A549 (cell line): ENCODE measurements around the gene SBK2. TPM values are rescaled to one million over a fixed set of nuclear protein-coding genes. Genes with fewer than 3 reads are reported as not detected.

Experiments
- ATAC-seq, 2 experiments: fragments of 200-7000 bp in 1 of 2; fragments of >200 bp in 1 of 2; cut with Nextera tagmentation in 1 of 2; cut with Tn5 transposase in 1 of 2; 3 replicates each; pipeline versions ENCODE4 v1.8.0 to v1.9.1; 2018 to 2020; ENCODE audit warnings: mild to moderate bottlenecking in 1 of 2, moderate library complexity in 1 of 2
- CTCF ChIA-PET: fragments of 300-600 bp; sonication (Branson Sonifier 250); formaldehyde crosslinking; extraction: SDS; loops from one replicate; lab custom pipeline; 2021; ENCODE audit warnings: antibody characterized with exemption, inconsistent platforms; lab: Yijun Ruan, JAX
- POLR2A ChIA-PET: fragments of 350-600 bp; formaldehyde crosslinking; extraction: SDS; loops from one replicate; lab custom pipeline; 2021; ENCODE audit warnings: antibody characterized with exemption, inconsistent platforms; lab: Yijun Ruan, JAX
- DNase-seq, 2 experiments: peaks; one replicate each; pipeline versions ENCODE4 v3.0.0 to v3.0.0-alpha.2; 2011 to 2016; ENCODE audit warnings: low read depth in 1 of 2, low spot score in 1 of 2
- FAIRE-seq: peaks from 2 replicates; lab custom pipeline; 2011; peaks lifted over from hg19 to GRCh38; lab: Jason Lieb, UNC
- H3K27ac ChIP-seq, 2 experiments: fragments of >200 bp; sonication (Bioruptor Twin); formaldehyde crosslinking; 3 replicates each; pipeline ENCODE4 v1.5.1; 2016 to 2017
- H3K4me1 ChIP-seq: fragments of >200 bp; sonication (Bioruptor Twin); formaldehyde crosslinking; 3 replicates; pipeline ENCODE4 v1.6.1; 2016
- H3K4me2 ChIP-seq: fragments of >200 bp; sonication (Bioruptor Twin); formaldehyde crosslinking; 3 replicates; pipeline ENCODE4 v1.6.1; 2016
- H3K4me3 ChIP-seq: fragments of >200 bp; sonication (Bioruptor Twin); formaldehyde crosslinking; 3 replicates; pipeline ENCODE4 v1.5.1; 2016
- H3K9me3 ChIP-seq: fragments of >200 bp; sonication (Bioruptor Twin); formaldehyde crosslinking; 3 replicates; pipeline ENCODE4 v1.6.1; 2016
- BHLHE40 ChIP-seq: IDR thresholded peaks from 2 replicates; pipeline ENCODE4 v1.6.1; 2012; ENCODE audit warnings: low read depth, low read length, inconsistent platforms
- E2F6 ChIP-seq: IDR thresholded peaks from 2 replicates; pipeline ENCODE4 v1.6.1; 2012; ENCODE audit warnings: low read depth, borderline replicate concordance
- FOSB ChIP-seq: fragments of 250-450 bp; sonication (Bioruptor Pico); IDR thresholded peaks from 2 replicates; pipeline ENCODE4 v1.5.0; 2020; ENCODE audit warnings: mild to moderate bottlenecking, moderate library complexity
- FOXS1 ChIP-seq: fragments of 250-450 bp; sonication (Bioruptor Pico); IDR thresholded peaks from 2 replicates; pipeline ENCODE4 v1.5.0; 2020; ENCODE audit warnings: mild to moderate bottlenecking, moderate library complexity
- HEYL ChIP-seq: fragments of 250-450 bp; sonication (Bioruptor Pico); IDR thresholded peaks from 2 replicates; pipeline ENCODE4 v1.8.0; 2021; ENCODE audit warnings: mild to moderate bottlenecking, moderate library complexity
- HMGXB4 ChIP-seq: fragments of 250-450 bp; sonication (Bioruptor Pico); IDR thresholded peaks from 2 replicates; pipeline ENCODE4 v1.5.0; 2021; ENCODE audit warnings: mild to moderate bottlenecking, moderate library complexity, borderline replicate concordance
- HOXB5 ChIP-seq: fragments of 250-450 bp; sonication (Bioruptor Pico); IDR thresholded peaks from 2 replicates; pipeline ENCODE4 v1.5.0; 2020; ENCODE audit warnings: mild to moderate bottlenecking, moderate library complexity
- KDM1A ChIP-seq: fragments of 200-600 bp; sonication (generic); IDR thresholded peaks from 2 replicates; pipeline ENCODE4 v1.6.1; 2016; ENCODE audit warnings: low read depth, mild to moderate bottlenecking
- MYC ChIP-seq: IDR thresholded peaks from 2 replicates; pipeline ENCODE4 v1.6.1; 2012; ENCODE audit warnings: mild to moderate bottlenecking, inconsistent platforms, low read length, improper control_type of control experiment, borderline replicate concordance
- NFE2L2 ChIP-seq: fragments of 150-350 bp; conservative IDR thresholded peaks from 2 replicates; pipeline ENCODE4 v1.6.1; 2014; ENCODE audit warnings: low read length
- NPAS2 ChIP-seq: fragments of 250-450 bp; sonication (Bioruptor Pico); IDR thresholded peaks from 2 replicates; pipeline ENCODE4 v1.8.0; 2022; ENCODE audit warnings: mild to moderate bottlenecking, moderate library complexity, borderline replicate concordance
- REST ChIP-seq: fragments of 200-600 bp; sonication (generic); IDR thresholded peaks from 2 replicates; pipeline ENCODE4 v1.6.1; 2016; ENCODE audit warnings: antibody characterized with exemption, mild to moderate bottlenecking, moderate library complexity
- RFX5 ChIP-seq: fragments of 450-650 bp; IDR thresholded peaks from 2 replicates; pipeline ENCODE4 v1.7.1; 2014; ENCODE audit warnings: antibody characterized with exemption, mild to moderate bottlenecking, moderate library complexity
- SREBF2 ChIP-seq: fragments of 450-650 bp; IDR thresholded peaks from 2 replicates; pipeline ENCODE4 v1.6.1; 2014; ENCODE audit warnings: mild to moderate bottlenecking, moderate library complexity
- ZFP36 ChIP-seq: fragments of 450-650 bp; IDR thresholded peaks from 2 replicates; pipeline ENCODE4 v1.6.1; 2014; ENCODE audit warnings: borderline replicate concordance; ENCODE audit not compliant: partially characterized antibody
- ZNF302 ChIP-seq: fragments of 250-450 bp; sonication (Bioruptor Pico); IDR thresholded peaks from 2 replicates; pipeline ENCODE4 v1.9.0; 2021; ENCODE audit warnings: inconsistent platforms, mild to moderate bottlenecking, moderate library complexity
- ZSCAN20 ChIP-seq: fragments of 250-450 bp; sonication (Bioruptor Pico); IDR thresholded peaks from 2 replicates; pipeline ENCODE4 v1.8.0; 2022; ENCODE audit warnings: mild to moderate bottlenecking, moderate library complexity
- WGBS: methylation state at CpG from one replicate; pipeline ENCODE4 v1.1.6; 2017; ENCODE audit errors: missing lambda C conversion rate; 5-methylcytosine and 5-hydroxymethylcytosine counted together
- polyA plus RNA-seq, 4 experiments: library from polyadenylated mRNA; depleted of rRNA in 3 of 4; stranded (reverse); fragments of >200 nt; fragmentation: RNase III in 1 of 4; extraction: RNeasy Plus Mini Kit Qiagen cat#74134 plus additional on column Dnase treatment in 1 of 4; gene quantifications; 2 replicates in 3 of 4; 3 replicates in 1 of 4; pipeline ENCODE4 v1.2.3, GENCODE V29; 2011 to 2017

The SBK2 gene
- polyA plus RNA-seq, 2 of the 4 experiments (the other 2 are of a cell fraction) = 0.89 to 1.1 TPM

- no peak for FAIRE-seq
- 88% methylated on average over 40 of the region's 52 CpGs for WGBS
- no peak overlapping the region for H3K27ac ChIP-seq
- ATAC-seq = peak in 1 of 2 experiments; percentile 2; a peak in 1 of 6 replicates
- TF ChIP-seq REST (no peak), ZFP36 (no peak), HMGXB4 (no peak), BHLHE40 (no peak)
- TF ChIP-seq, all 56 proteins: peak for 0
- DNase-seq = no peak
- Histone ChIP-seq H3K9me3 (no peaks in the 10 kb centered on the region), H3K4me2 (no peak overlapping the region), H3K4me1 (peaks cover 61% of the 10 kb centered on the region), H3K4me3 (no peak overlapping the region)
- ChIA-PET POLR2A (interaction anchor here (2.9 kb wide), 1 partner anchor 14 kb away, joined by 7 read pairs; the partner anchor contains the start of gene ZNF628), CTCF (interaction anchor here (0.6 to 17.3 kb wide), 12 partner anchors 12 to 350 kb away, joined by 3 to 219 read pairs (median 5); no protein-coding TSS in a partner anchor)
Observed at GRCh38 chr19:55490478-55491432, 46.2 kb downstream of the SBK2 start.

- no peak for ATAC-seq
- Histone ChIP-seq H3K4me1 (peaks cover 65% of the 10 kb centered on the region), H3K9me3 (no peaks in the 10 kb centered on the region), H3K4me3 (no peak overlapping the region), H3K4me2 (no peak overlapping the region), H3K27ac (peak overlapping the region in 1 of 2 experiments; percentile 93; a peak in 3 of 6 replicates)
- ChIA-PET CTCF (interaction anchor here (1.2 to 17.3 kb wide), 6 partner anchors 10 to 149 kb away, joined by 3 to 219 read pairs (median 4); no protein-coding TSS in a partner anchor), POLR2A (interaction anchor here (2.9 kb wide), 1 partner anchor 13 kb away, joined by 7 read pairs; the partner anchor contains the start of gene ZNF628)
- TF ChIP-seq FOXS1 (CRISPR knock-in tag) (no peak), NFE2L2 (no peak), FOSB (no peak), ZFP36 (no peak)
- WGBS = 77% methylated on average over 8 of the region's 21 CpGs
- DNase-seq = no peak
- FAIRE-seq = no peak
Observed at GRCh38 chr19:55489711-55490477, 47.0 kb downstream of the SBK2 start.

GRCh38 chr19:55488986-55489710 is 47.8 kb downstream of the SBK2 start:
- WGBS = 84% methylated on average over 22 of the region's 36 CpGs
- FAIRE-seq (no peak), DNase-seq (no peak), ATAC-seq (no peak)
- Histone ChIP-seq H3K4me3 (no peak overlapping the region), H3K4me2 (no peak overlapping the region; the same call in 2 of the 3 replicates), H3K9me3 (no peaks in the 10 kb centered on the region), H3K27ac (peak overlapping the region in 1 of 2 experiments; percentile 93; a peak in 3 of 6 replicates), H3K4me1 (peaks cover 69% of the 10 kb centered on the region)
- CTCF ChIA-PET = interaction anchor here (0.6 to 17.3 kb wide), 7 partner anchors 10 to 143 kb away, joined by 3 to 219 read pairs (median 14); partner anchors contain the start of gene ZNF628
- POLR2A ChIA-PET = interaction anchor here (1.0 kb wide), 1 partner anchor 136 kb away, joined by 8 read pairs; the partner anchor contains the start of gene ZNF784
- TF ChIP-seq MYC = no peak
- no peak for TF ChIP-seq FOSB
- TF ChIP-seq HEYL = no peak
- TF ChIP-seq ZNF302 (CRISPR knock-in tag) = no peak
- no peak for TF ChIP-seq SREBF2
- TF ChIP-seq ZSCAN20 (CRISPR knock-in tag) = no peak
- no peak for TF ChIP-seq NPAS2
- no peak for TF ChIP-seq E2F6
- no peak for TF ChIP-seq HOXB5 (CRISPR knock-in tag)
- TF ChIP-seq HMGXB4 = no peak
- TF ChIP-seq RFX5 = no peak
- TF ChIP-seq KDM1A = no peak
